Limb (tissue), 2 donors: ENCODE measurements around the gene PCDHGA7.
"Not testable (repeated sequence)": the region's sequence is repeated elsewhere in the genome, so short reads cannot be mapped to it uniquely, and the experiment has no call there.

Experiments
- DNase-seq, 2 donors: peaks; one replicate each; pipeline ENCODE4 v3.0.0-alpha.2; 2016; ENCODE audit errors: extremely low spot score in 2 of 2

Gene PCDHGA7

GRCh38 chr5:141366016-141366896 is 16.3 kb upstream of the PCDHGA7 start:
- DNase-seq = no peak

GRCh38 chr5:141369994-141370848 is 12.3 kb upstream of the PCDHGA7 start, which contains the start of gene PCDHGB3:
Gene PCDHGB3, plus strand, starts transcription at chr5:141370242. Its CDS starts 153 bp downstream, at chr5:141370395.
- no peak for DNase-seq

- no peak for DNase-seq
These were observed 10.7 kb upstream of the PCDHGA7 start for GRCh38 chr5:141371572-141372475.

GRCh38 chr5:141373673-141374317 is 8.7 kb upstream of the PCDHGA7 start, which contains the start of gene PCDHGA6:
Gene PCDHGA6, plus strand, starts transcription at chr5:141373891. Its CDS starts 193 bp downstream, at chr5:141374084.
- DNase-seq = no peak

- no peak for DNase-seq
These were observed 7.9 kb upstream of the PCDHGA7 start for GRCh38 chr5:141374627-141375026.

GRCh38 chr5:141375444-141376155 is 6.9 kb upstream of the PCDHGA7 start:
- not testable (repeated sequence) for DNase-seq

GRCh38 chr5:141383345-141383744 is 803 bp downstream of the PCDHGA7 start:
- no peak for DNase-seq

GRCh38 chr5:141384471-141385267 is 2.1 kb downstream of the PCDHGA7 start:
- DNase-seq = no peak

GRCh38 chr5:141387557-141388311 is 5.2 kb downstream of the PCDHGA7 start, which contains the start of gene PCDHGB4:
Gene PCDHGB4, plus strand, starts transcription at chr5:141387698. Its CDS starts 187 bp downstream, at chr5:141387885.
- DNase-seq = not testable (repeated sequence)

- no peak for DNase-seq
These were observed 6.1 kb downstream of the PCDHGA7 start for GRCh38 chr5:141388661-141389060.

GRCh38 chr5:141389153-141390042 is 6.9 kb downstream of the PCDHGA7 start:
- DNase-seq = no peak

- no peak for DNase-seq
These were observed 10.1 kb downstream of the PCDHGA7 start, which contains the start of gene PCDHGA8 for GRCh38 chr5:141392429-141393198. Gene PCDHGA8, plus strand, starts transcription at chr5:141392633. Its CDS starts 181 bp downstream, at chr5:141392814.

GRCh38 chr5:141393267-141393666 is 10.7 kb downstream of the PCDHGA7 start:
- DNase-seq = no peak

GRCh38 chr5:141394401-141395187 is 12.1 kb downstream of the PCDHGA7 start:
- not testable (repeated sequence) for DNase-seq
